Memory B cell (primary cell): ENCODE results near the gene NINL.
"Not testable (repeated sequence)": the region's sequence is repeated elsewhere in the genome, so short reads cannot be mapped to it uniquely, and the experiment has no call there.

ENCODE experiments used
- ATAC-seq: fragments of 150-1000 bp; cut with Tn5 transposase; 2 replicates; pipeline ENCODE4 v1.10.0; 2021; ENCODE audit warnings: low read depth, mild to moderate bottlenecking, moderate library complexity
- DNase-seq, 2 donors: peaks; one replicate each; pipeline ENCODE4 v3.0.0; 2022; ENCODE audit warnings: low spot score in 2 of 2
- H3K27ac Mint-ChIP-seq: one replicate; pipeline ENCODE4 v1.8.0; 2022; ENCODE audit warnings: mild to moderate bottlenecking, moderate library complexity, mixed read lengths
- H3K27me3 Mint-ChIP-seq: one replicate; pipeline ENCODE4 v1.8.0; 2022; ENCODE audit warnings: mixed read lengths
- H3K36me3 Mint-ChIP-seq: one replicate; pipeline ENCODE4 v1.8.0; 2022; ENCODE audit warnings: mild to moderate bottlenecking, mixed read lengths
- H3K4me1 Mint-ChIP-seq: one replicate; pipeline ENCODE4 v1.8.0; 2022; ENCODE audit warnings: mixed read lengths
- H3K4me3 Mint-ChIP-seq: one replicate; pipeline ENCODE4 v1.8.0; 2022; ENCODE audit warnings: mild to moderate bottlenecking, moderate library complexity, mixed read lengths
- H3K9me3 Mint-ChIP-seq: one replicate; pipeline ENCODE4 v1.8.0; 2022; ENCODE audit warnings: mixed read lengths

Gene NINL

DNA sequence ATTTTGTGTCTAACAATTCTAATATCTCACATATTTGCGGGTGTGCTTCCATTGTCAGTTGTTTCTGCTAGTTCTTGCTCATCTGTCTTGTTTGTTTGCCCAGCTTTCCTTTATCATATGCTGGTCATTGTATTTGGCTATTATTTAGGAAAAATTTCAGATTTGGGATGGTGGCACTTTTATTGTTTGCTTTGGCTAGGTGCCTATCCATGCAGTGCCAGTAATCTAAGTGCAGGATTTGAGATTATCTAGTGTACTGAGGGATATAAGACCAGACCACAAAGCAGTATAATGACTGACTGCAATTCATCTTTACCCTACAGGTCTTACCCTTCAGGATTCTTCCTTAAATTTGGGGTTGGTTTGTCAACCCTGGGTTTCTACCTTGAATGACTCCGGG, 63.9 kb downstream of the NINL start:
- Mint-ChIP-seq H3K9me3 (peaks cover 5% of the 10 kb centered on the region), H3K27ac (no peak overlapping the region)

DNA sequence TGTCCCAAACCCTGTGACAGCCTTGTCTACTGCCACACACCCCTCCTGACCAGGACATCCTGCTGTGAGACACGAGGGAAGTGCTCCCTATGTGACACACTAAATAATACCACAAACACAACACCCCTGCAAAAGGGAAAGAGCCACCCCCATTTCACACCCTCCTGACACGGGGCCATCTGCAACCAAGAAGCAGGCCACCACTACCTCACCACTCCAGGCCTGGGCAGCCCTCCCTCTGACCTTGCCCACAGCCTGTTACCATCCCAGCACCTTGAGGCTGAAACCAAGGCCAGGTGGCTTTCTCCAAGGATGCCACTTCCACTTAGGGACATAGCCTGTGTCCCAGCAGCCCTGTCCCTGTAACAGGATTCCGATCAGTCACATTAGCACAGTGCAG, 68.2 kb downstream of the NINL start:
- no peaks in the 10 kb centered on the region for H3K4me1 Mint-ChIP-seq
- ATAC-seq = no peak
- DNase-seq = no peak
- no peak overlapping the region for H3K27ac Mint-ChIP-seq
- peaks cover 16% of the 10 kb centered on the region for H3K9me3 Mint-ChIP-seq
- H3K36me3 Mint-ChIP-seq = peaks cover 17% of the 10 kb centered on the region
- no peak overlapping the region for H3K4me3 Mint-ChIP-seq
- H3K27me3 Mint-ChIP-seq = peaks cover 1% of the 10 kb centered on the region

More for the DNA sequence above, 63.9 kb downstream of the NINL start:
- peaks cover 6% of the 10 kb centered on the region for H3K36me3 Mint-ChIP-seq
- H3K4me3 Mint-ChIP-seq = no peak overlapping the region
- ATAC-seq (no peak), DNase-seq (no peak)
- peaks cover 3% of the 10 kb centered on the region for H3K27me3 Mint-ChIP-seq
- no peaks in the 10 kb centered on the region for H3K4me1 Mint-ChIP-seq

DNA sequence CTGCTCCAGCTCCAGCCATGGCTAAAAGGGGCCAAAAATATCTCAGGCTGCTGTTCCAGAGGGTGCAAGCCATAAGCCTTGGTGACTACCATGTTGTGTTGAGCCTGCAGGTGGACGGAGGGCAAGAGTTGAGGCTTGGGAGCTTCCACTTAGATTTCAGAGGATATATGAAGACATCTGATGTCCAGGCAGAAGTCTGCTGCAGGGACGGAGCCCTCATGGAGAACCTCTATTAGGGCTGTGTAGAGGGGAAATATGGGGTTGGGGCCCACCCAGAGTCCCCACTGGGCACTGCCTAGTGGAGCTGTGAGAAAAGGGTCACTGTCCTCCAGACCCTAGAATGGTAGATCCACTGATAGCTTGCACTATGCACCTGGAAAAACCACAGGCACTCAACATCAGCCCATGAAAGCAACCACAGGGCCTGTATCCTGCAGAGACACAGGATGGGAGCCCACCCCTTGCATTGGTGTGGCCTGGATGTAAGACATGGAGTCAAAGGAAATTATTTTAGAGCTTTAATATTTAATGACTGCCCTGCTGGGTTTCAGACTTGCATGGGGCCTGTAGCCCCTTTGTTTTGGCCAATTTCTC, 70.5 kb downstream of the NINL start:
- Mint-ChIP-seq H3K36me3 (peaks cover 20% of the 10 kb centered on the region), H3K4me1 (no peaks in the 10 kb centered on the region), H3K27me3 (peaks cover 3% of the 10 kb centered on the region), H3K27ac (no peak overlapping the region), H3K9me3 (peaks cover 16% of the 10 kb centered on the region), H3K4me3 (no peak overlapping the region)
- ATAC-seq (no peak), DNase-seq (no peak)

DNA sequence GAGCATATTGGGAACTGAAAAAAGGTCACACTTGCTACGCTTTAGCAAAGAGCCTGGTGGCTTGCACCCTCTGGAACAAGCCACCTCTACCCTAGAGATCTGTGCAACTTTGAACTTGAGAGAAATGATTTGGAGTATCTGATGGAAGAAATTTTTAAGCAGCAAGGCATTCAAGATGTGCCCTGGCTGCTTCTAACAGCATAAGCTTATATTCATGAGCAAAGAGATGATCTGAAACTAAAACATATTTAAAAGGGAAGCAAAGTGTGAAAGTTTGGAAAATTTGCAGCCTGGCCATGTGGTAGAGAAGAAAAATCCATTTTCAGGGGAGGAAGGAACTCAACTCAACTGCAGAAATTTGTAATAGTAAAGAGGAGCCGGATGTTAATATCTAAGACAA, 71.1 kb downstream of the NINL start:
- Mint-ChIP-seq H3K27me3 (peaks cover 3% of the 10 kb centered on the region), H3K4me1 (no peaks in the 10 kb centered on the region), H3K36me3 (peaks cover 21% of the 10 kb centered on the region), H3K4me3 (no peak overlapping the region), H3K27ac (no peak overlapping the region), H3K9me3 (peaks cover 16% of the 10 kb centered on the region)
- DNase-seq (no peak), ATAC-seq (no peak)

DNA sequence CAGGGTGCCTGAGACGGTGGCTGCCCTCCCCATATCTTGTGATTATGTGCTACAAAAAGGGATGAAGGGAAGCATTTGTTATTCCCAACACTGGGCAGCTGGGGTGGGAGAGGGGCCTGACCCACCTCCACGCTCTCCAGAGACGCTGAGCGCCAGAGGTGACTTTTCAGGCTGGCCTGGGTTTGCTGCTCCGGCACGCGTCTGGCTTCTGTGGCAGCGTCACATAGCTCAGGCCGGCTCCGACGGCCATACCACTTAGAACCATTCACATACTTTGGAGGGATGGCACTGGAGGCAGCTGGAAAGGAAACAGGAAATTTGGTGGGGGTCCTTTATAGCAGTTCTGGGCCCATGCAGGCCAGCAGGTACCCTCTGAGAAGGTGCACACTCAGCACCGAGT, 72.6 kb downstream of the NINL start:
- no peak for DNase-seq
- no peaks in the 10 kb centered on the region for H3K4me1 Mint-ChIP-seq
- H3K4me3 Mint-ChIP-seq = no peak overlapping the region
- H3K27ac Mint-ChIP-seq = no peak overlapping the region
- ATAC-seq = no peak
- peaks cover 18% of the 10 kb centered on the region for H3K9me3 Mint-ChIP-seq
- H3K27me3 Mint-ChIP-seq = peaks cover 5% of the 10 kb centered on the region
- H3K36me3 Mint-ChIP-seq = peaks cover 25% of the 10 kb centered on the region

DNA sequence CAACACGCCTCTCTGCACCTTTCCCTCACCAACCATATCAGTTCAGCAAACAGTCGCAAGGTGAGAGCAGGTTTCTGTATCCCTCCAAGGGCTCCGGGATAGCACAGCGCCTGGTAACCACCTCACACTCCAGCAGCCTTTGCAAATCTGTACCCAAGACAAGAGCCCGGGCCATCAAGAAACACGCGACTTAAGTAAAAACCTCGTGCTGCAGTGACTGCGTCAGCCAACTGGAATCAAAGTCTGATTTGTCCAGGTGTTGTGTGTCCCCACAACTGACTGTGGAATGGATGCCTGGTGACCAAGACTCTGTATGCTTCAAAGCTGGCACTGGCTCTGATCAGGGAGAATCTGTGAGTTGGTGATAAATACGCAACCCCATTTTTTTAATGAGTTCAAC, 74.1 kb downstream of the NINL start:
- peaks cover 21% of the 10 kb centered on the region for H3K36me3 Mint-ChIP-seq
- peaks cover 5% of the 10 kb centered on the region for H3K27me3 Mint-ChIP-seq

DNA sequence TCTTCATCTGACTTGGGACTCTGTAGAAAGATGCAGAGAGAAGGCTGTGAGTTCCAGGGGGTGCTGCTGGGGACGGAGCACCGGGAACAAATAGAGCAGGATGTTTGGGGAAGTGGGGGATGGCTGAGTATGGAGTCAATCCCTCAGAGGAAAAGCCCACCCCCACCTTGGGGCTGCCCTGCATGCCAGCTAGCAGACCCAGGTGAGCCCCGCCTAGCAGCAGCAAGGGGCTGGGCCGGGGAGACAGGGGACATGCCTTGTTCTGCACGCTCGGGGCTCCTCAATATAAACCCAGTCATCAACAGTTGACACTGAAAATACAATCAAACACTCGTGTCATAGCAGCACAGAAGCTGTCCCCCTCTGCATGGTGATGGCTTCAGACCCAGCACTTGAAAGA, 74.6 kb downstream of the NINL start:
- Mint-ChIP-seq H3K27me3 (peaks cover 5% of the 10 kb centered on the region), H3K36me3 (peaks cover 18% of the 10 kb centered on the region), H3K4me1 (no peaks in the 10 kb centered on the region), H3K27ac (no peak overlapping the region), H3K4me3 (no peak overlapping the region), H3K9me3 (peaks cover 14% of the 10 kb centered on the region)
- DNase-seq (no peak), ATAC-seq (no peak)

More for the DNA sequence above, 74.1 kb downstream of the NINL start:
- Mint-ChIP-seq H3K4me1 (no peaks in the 10 kb centered on the region), H3K27ac (no peak overlapping the region), H3K4me3 (no peak overlapping the region), H3K9me3 (peaks cover 14% of the 10 kb centered on the region)
- DNase-seq (no peak), ATAC-seq (no peak)

DNA sequence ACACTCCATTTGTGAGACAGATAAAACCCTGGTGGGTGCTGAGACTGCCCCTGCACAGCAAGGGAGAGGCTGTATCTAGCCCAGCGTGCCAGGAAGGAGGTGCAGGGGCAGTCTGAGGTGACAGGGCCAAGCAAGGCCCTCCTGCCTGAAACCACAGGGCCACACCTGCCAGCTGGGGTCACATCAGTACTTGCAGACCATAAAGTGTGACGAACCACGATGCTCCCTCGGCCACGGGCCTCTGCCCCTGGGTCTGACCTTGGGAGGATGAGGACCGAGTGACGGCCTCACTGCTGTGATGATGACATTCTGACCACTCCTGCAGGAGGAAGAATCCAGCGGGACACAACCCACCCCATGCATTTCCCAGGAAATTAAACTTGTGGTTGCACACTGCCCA, 75.1 kb downstream of the NINL start:
- DNase-seq = no peak
- H3K9me3 Mint-ChIP-seq = peaks cover 12% of the 10 kb centered on the region
- ATAC-seq = no peak
- peaks cover 5% of the 10 kb centered on the region for H3K27me3 Mint-ChIP-seq
- H3K4me3 Mint-ChIP-seq = no peak overlapping the region
- peaks cover 15% of the 10 kb centered on the region for H3K36me3 Mint-ChIP-seq
- no peak overlapping the region for H3K27ac Mint-ChIP-seq
- no peaks in the 10 kb centered on the region for H3K4me1 Mint-ChIP-seq

DNA sequence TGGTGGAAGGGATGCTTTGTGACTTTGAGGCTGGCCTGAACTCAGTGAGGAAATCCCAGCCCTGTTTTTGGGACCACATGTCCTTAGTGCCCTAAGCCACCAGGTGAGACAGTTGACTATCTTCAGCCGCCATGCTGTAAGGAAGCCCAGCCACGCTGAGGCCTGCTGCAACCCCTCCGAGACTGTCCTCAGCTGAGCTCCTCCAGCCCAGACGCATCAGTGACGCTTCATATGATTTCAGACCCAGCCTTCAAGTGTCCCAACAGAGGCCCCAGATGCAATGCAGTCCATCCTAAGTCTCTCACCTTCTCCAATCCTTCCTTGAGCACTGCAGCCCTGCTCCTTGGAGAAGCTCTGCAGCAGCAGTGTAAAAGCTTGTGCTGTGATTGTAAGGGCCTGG, 76.2 kb downstream of the NINL start:
- ATAC-seq (no peak), DNase-seq (no peak)
- Mint-ChIP-seq H3K36me3 (peaks cover 9% of the 10 kb centered on the region), H3K4me1 (no peaks in the 10 kb centered on the region), H3K27ac (no peak overlapping the region), H3K4me3 (no peak overlapping the region), H3K27me3 (peaks cover 7% of the 10 kb centered on the region), H3K9me3 (peaks cover 8% of the 10 kb centered on the region)

DNA sequence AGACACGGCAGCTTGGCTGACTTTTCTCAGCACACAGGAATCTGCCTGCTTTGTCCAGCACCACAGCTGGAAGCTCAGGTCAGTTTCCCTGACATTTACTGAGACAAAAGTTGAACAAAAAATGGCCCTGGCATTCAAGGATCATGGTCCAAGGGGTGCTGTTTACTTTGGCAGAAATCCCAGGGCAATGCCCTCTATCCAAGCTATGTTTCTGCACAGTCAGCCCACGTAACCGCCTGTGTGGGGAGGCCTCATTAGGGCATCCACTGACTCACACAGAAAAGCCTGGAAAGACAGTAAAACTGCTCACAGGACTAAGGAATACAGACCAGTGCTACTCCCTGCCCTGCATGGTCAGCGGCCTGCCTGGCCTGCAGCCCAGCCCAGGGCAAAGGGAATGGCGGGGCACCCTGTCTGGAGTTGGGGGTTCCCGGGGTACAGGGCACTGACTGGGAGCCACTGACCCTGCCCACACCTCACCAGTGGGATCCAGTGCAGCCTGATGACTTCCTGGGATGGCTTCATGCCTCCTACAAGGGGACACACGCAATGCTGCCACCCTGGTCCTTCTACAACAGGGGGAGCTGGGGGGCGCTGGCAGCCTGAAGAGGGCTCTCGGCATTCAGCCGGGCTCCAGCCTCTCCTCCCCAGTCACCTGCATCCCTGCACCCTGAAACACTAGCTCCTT, 77.1 kb downstream of the NINL start:
- H3K36me3 Mint-ChIP-seq = peaks cover 8% of the 10 kb centered on the region
- H3K27ac Mint-ChIP-seq = no peak overlapping the region
- H3K27me3 Mint-ChIP-seq = peaks cover 7% of the 10 kb centered on the region
- ATAC-seq = no peak
- H3K4me3 Mint-ChIP-seq = no peak overlapping the region
- H3K4me1 Mint-ChIP-seq = no peaks in the 10 kb centered on the region
- peaks cover 3% of the 10 kb centered on the region for H3K9me3 Mint-ChIP-seq
- DNase-seq = no peak

DNA sequence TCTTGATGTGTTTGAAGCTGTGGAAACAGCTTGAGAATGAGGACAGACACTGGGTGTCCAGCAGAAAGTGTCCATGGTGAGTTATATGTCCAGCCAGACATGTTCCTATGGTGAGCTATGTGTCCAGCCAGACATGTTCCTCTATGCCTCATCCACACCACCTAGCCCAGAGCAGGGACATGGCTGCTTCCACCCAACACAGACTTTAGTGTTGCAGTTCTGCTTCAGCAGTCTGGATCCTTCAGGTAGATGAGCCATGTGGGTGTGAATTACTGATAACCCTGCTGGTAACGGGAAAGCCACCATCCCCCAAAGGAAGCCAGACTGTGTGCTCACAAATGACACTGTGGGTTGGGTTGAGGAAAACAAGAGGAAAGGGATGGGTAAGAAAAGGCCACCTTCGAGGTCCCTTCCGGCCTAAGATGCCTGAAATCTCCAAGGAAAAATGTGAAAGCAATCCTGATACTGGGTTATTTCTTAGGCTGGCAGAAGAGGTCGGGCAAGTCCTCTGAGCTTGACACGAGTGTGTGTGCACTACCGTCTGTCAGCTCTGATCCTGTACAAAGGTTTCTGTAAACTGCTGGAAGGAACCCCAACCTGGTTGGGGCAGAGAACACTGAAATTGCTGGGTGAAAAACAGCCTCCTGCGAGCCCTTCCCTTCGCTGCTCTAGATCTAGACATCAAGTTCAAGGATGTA, 77.8 kb downstream of the NINL start:
- H3K27me3 Mint-ChIP-seq = peaks cover 7% of the 10 kb centered on the region
- DNase-seq (no peak), ATAC-seq (no peak)
- H3K4me1 Mint-ChIP-seq = no peaks in the 10 kb centered on the region
- H3K4me3 Mint-ChIP-seq = no peak overlapping the region
- H3K36me3 Mint-ChIP-seq = peaks cover 8% of the 10 kb centered on the region
- peaks cover 3% of the 10 kb centered on the region for H3K9me3 Mint-ChIP-seq
- no peak overlapping the region for H3K27ac Mint-ChIP-seq

DNA sequence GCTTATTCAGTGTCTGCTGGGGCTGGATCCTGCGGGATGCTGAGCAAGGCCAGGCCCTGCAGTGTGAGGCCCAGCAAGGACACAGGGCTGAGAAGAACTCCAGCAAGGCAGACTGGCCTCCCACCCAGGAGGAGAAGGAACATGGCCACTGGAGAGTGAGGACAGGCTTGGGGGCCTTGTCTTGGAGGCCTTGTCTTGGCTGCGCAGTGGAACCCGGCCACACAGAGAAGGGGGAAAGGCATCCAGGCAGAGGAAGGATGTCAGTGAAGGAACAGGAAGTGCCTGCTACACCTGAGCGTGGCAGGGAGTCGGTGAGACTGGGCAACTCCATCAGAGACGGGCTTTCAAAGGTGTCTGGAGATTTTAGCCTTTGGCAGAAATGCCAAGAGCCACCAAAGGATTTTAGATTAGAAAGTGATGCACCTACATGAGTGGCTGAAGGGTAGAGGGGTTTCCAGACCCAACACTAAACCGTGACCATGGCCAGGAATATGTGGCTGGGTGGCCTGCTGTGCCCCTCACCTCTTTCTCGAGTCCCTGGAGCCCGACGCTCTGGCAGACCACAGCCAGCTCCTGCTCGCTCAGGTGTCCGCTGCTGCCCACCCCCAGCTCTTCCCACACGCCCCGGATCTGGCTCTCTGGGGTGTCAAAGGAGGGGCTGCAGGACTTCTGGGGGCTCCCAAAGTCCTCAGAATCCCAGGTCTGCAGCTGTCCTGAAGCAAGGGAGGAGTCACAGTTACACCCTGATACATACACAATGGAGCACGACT, 80.8 kb downstream of the NINL start:
- H3K27me3 Mint-ChIP-seq = peaks cover 5% of the 10 kb centered on the region
- no peak for DNase-seq
- no peak overlapping the region for H3K27ac Mint-ChIP-seq
- peaks cover 5% of the 10 kb centered on the region for H3K36me3 Mint-ChIP-seq
- H3K4me1 Mint-ChIP-seq = no peaks in the 10 kb centered on the region
- no peak overlapping the region for H3K4me3 Mint-ChIP-seq
- H3K9me3 Mint-ChIP-seq = peaks cover 3% of the 10 kb centered on the region
- ATAC-seq = no peak

DNA sequence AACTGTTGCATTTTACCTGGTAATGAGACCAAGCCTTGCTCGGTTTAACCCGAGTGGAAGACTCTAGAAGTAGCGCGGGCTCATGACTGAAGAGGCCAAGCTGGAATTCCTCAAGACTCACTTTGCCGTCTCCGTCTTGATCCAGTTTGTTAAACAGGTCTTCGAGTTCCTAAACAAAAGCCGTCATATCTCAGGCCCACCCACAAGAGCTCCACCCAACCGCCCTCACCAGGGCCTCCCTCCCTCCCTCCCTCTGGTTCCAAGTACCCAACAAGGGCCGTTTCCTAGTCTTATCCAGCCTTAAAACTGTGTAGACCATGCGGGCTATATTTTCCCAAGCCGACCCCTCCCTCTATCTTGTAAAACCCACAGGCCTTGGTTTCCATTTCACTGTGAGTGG, 81.4 kb downstream of the NINL start:
- Mint-ChIP-seq H3K27ac (no peak overlapping the region), H3K9me3 (peaks cover 3% of the 10 kb centered on the region), H3K4me3 (no peak overlapping the region), H3K4me1 (no peaks in the 10 kb centered on the region), H3K27me3 (peaks cover 4% of the 10 kb centered on the region), H3K36me3 (peaks cover 2% of the 10 kb centered on the region)
- ATAC-seq (no peak), DNase-seq (no peak)

DNA sequence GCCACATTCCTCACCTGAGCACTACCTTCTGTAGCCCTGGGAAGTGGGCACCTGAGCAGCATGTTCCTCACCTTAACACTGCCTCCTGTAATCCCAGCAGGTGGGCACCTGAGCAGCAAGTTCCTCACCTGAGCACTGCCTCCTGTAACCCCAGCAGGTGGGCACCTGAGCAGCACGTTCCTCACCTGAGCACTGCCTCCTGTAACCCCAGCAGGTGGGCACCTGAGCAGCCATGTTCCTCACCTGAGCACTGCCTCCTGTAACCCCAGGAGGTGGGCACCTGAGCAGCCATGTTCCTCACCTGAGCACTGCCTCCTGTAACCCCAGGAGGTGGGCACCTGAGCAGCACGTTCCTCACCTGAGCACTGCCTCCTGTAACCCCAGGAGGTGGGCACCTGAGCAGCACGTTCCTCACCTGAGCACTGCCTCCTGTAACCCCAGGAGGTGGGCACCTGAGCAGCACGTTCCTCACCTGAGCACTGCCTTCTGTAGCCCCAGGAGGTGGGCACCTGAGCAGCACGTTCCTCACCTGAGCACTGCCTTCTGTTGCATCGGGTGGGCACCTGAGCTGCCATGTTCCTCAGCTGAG, 82.2 kb downstream of the NINL start:
- DNase-seq, ATAC-seq, H3K4me1 Mint-ChIP-seq, H3K9me3 Mint-ChIP-seq, H3K27ac Mint-ChIP-seq, H3K36me3 Mint-ChIP-seq, H3K4me3 Mint-ChIP-seq, H3K27me3 Mint-ChIP-seq: not testable (repeated sequence)
